Gastroesophageal sphincter (tissue), 2 donors: ENCODE results near the gene CYS1.

Source experiments
- EP300 ChIP-seq: sonication (generic); formaldehyde crosslinking; IDR thresholded peaks from one replicate; pipeline ENCODE4 v1.6.1; 2017; ENCODE audit warnings: antibody characterized with exemption, mild to moderate bottlenecking
- POLR2A ChIP-seq, 2 donors: fragments of 450-650 bp; IDR thresholded peaks; one replicate each; pipeline ENCODE4 v1.6.1; 2017; ENCODE audit warnings: antibody characterized with exemption in 2 of 2, mild to moderate bottlenecking in 2 of 2, moderate library complexity in 1 of 2

- no peak for TF ChIP-seq POLR2A (IDR thresholded peaks at IDR 0.05)
- no peak for TF ChIP-seq EP300
Measured at GRCh38 chr2:10019602-10020400, 60.4 kb downstream of the CYS1 start.
